RWPE2 (cell line): ENCODE results near the gene DEK.

Source experiments
- ATAC-seq: fragments of 200-7000 bp; cut with Tn5 transposase; 3 replicates; pipeline ENCODE4 v1.9.1; 2021; ENCODE audit warnings: low read depth
- DNase-seq: peaks from one replicate; pipeline ENCODE4 v3.0.0-alpha.2; 2020; ENCODE audit warnings: low spot score
- H3K27ac ChIP-seq: fragments of 450-650 bp; 2 replicates; pipeline ENCODE4 v1.5.1; 2017; ENCODE audit warnings: mild to moderate bottlenecking; ENCODE audit not compliant: poor library complexity, severe bottlenecking
- H3K27me3 ChIP-seq: fragments of 250-450 bp; sonication (Bioruptor Pico); 2 replicates; pipeline ENCODE4 v1.5.1; 2021; ENCODE audit warnings: mild to moderate bottlenecking, moderate library complexity; ENCODE audit not compliant: insufficient read depth, poor library complexity, severe bottlenecking
- H3K36me3 ChIP-seq: fragments of 250-450 bp; sonication (Bioruptor Pico); 2 replicates; pipeline ENCODE4 v1.5.1; 2020; ENCODE audit warnings: low read depth, mild to moderate bottlenecking, moderate library complexity
- H3K4me1 ChIP-seq: fragments of 250-450 bp; sonication (Bioruptor Pico); 2 replicates; pipeline ENCODE4 v1.5.1; 2021; ENCODE audit warnings: mild to moderate bottlenecking, moderate library complexity; ENCODE audit not compliant: insufficient read depth, poor library complexity, severe bottlenecking
- H3K4me3 ChIP-seq: fragments of 250-450 bp; sonication (Bioruptor Pico); 2 replicates; pipeline ENCODE4 v1.5.1; 2021; ENCODE audit warnings: mild to moderate bottlenecking, moderate library complexity; ENCODE audit not compliant: severe bottlenecking
- H3K9me3 ChIP-seq: fragments of 250-450 bp; sonication (Bioruptor Pico); 2 replicates; pipeline ENCODE4 v1.5.1; 2021; ENCODE audit warnings: mild to moderate bottlenecking, moderate library complexity; ENCODE audit not compliant: severe bottlenecking
- TF ChIP-seq, protein P1 (sequence below): fragments of 450-650 bp; IDR thresholded peaks from one replicate; pipeline ENCODE4 v1.5.1; 2017; ENCODE audit warnings: mild to moderate bottlenecking, moderate library complexity; ENCODE audit not compliant: poor library complexity, severe bottlenecking

DEK gene

GRCh38 chr6:18186540-18187250 lies 77.6 kb downstream of the DEK start:
- Histone ChIP-seq H3K36me3 (peaks cover 3% of the 10 kb centered on the region; the same call in 1 of the 2 replicates), H3K4me3 (no peak overlapping the region), H3K9me3 (no peaks in the 10 kb centered on the region), H3K27me3 (no peaks in the 10 kb centered on the region), H3K4me1 (no peaks in the 10 kb centered on the region), H3K27ac (no peak overlapping the region)
- TF ChIP-seq, protein P1, sequence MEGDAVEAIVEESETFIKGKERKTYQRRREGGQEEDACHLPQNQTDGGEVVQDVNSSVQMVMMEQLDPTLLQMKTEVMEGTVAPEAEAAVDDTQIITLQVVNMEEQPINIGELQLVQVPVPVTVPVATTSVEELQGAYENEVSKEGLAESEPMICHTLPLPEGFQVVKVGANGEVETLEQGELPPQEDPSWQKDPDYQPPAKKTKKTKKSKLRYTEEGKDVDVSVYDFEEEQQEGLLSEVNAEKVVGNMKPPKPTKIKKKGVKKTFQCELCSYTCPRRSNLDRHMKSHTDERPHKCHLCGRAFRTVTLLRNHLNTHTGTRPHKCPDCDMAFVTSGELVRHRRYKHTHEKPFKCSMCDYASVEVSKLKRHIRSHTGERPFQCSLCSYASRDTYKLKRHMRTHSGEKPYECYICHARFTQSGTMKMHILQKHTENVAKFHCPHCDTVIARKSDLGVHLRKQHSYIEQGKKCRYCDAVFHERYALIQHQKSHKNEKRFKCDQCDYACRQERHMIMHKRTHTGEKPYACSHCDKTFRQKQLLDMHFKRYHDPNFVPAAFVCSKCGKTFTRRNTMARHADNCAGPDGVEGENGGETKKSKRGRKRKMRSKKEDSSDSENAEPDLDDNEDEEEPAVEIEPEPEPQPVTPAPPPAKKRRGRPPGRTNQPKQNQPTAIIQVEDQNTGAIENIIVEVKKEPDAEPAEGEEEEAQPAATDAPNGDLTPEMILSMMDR = no peak
- ATAC-seq (no peak), DNase-seq (no peak)

- ATAC-seq = no peak
- DNase-seq = no peak
- H3K4me1 ChIP-seq = no peaks in the 10 kb centered on the region
- no peaks in the 10 kb centered on the region for H3K36me3 ChIP-seq
- TF ChIP-seq, protein P1 = no peak
- H3K27me3 ChIP-seq = no peaks in the 10 kb centered on the region
- no peak overlapping the region for H3K27ac ChIP-seq
- H3K4me3 ChIP-seq = no peak overlapping the region
- H3K9me3 ChIP-seq = no peaks in the 10 kb centered on the region
These were observed 78.3 kb downstream of the DEK start for GRCh38 chr6:18186033-18186432.

DNA sequence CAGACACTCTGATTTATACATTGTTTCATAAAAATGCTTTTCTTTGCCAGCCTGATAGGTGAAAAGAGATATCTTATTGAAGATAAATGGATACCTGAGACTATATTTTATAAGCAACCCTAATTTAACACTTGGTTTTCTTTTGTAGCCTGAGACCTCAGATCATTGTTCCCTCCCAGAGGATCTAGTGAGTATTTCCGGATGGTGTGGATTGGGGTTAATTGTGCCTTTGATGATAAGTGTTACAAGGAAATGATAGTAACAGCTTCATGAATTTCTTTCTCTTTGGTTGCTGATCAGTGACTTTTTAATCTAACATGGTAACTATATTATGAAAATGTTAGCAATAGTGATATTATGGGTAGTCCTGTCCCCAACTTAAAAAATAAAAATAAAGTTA lies 78.7 kb downstream of the DEK start:
- no peaks in the 10 kb centered on the region for H3K9me3 ChIP-seq
- H3K4me3 ChIP-seq = no peak overlapping the region
- TF ChIP-seq, protein P1 = no peak
- no peaks in the 10 kb centered on the region for H3K4me1 ChIP-seq
- no peaks in the 10 kb centered on the region for H3K27me3 ChIP-seq
- DNase-seq (no peak), ATAC-seq (no peak)
- no peak overlapping the region for H3K27ac ChIP-seq
- H3K36me3 ChIP-seq = no peaks in the 10 kb centered on the region

- Histone ChIP-seq H3K36me3 (no peaks in the 10 kb centered on the region), H3K9me3 (no peaks in the 10 kb centered on the region), H3K27me3 (no peaks in the 10 kb centered on the region), H3K4me1 (no peaks in the 10 kb centered on the region), H3K27ac (no peak overlapping the region), H3K4me3 (no peak overlapping the region)
- ATAC-seq (no peak), DNase-seq (no peak)
- TF ChIP-seq, protein P1 = no peak
These were observed 80.6 kb downstream of the DEK start for GRCh38 chr6:18183766-18184165.

- H3K4me1 ChIP-seq = no peaks in the 10 kb centered on the region
- H3K36me3 ChIP-seq = no peaks in the 10 kb centered on the region
- TF ChIP-seq, protein P1 = no peak
- H3K27me3 ChIP-seq = no peaks in the 10 kb centered on the region
- DNase-seq (no peak), ATAC-seq (no peak)
- no peak overlapping the region for H3K4me3 ChIP-seq
- H3K9me3 ChIP-seq = no peaks in the 10 kb centered on the region
- H3K27ac ChIP-seq = no peak overlapping the region
These were observed 81.8 kb downstream of the DEK start for GRCh38 chr6:18182568-18182967.
